ENCODE results near the gene AGFG2.
"Not testable (repeated sequence)": the region's sequence is repeated elsewhere in the genome, so short reads cannot be mapped to it uniquely, and the experiment has no call there.

Gene AGFG2

GRCh38 chr7:100539436-100540006 lies 518 bp downstream of the AGFG2 start:
- peak overlapping the region; percentile 75 to 89 for H3K4me3 ChIP-seq (ENCODE audit: insufficient read depth in 1 of 2, low read depth in 1 of 2, low read length in 2 of 2)
- no peaks in the 10 kb centered on the region for H3K9me3 ChIP-seq (ENCODE audit: control insufficient read depth, low read length)
- peak overlapping the region; percentile 82 for H2BK15ac ChIP-seq (ENCODE audit: low read depth, poor library complexity, severe bottlenecking)
- H2BK5ac ChIP-seq (ENCODE audit: low read depth, low read length, poor library complexity, severe bottlenecking): no peak overlapping the region
- DNase-seq: no peak
- H2AK5ac ChIP-seq (ENCODE audit: low read length, severe bottlenecking): no peak overlapping the region
- peak overlapping the region; percentile 45 to 81 for H3K4ac ChIP-seq (ENCODE audit: low read depth in 1 of 2, low read length in 2 of 2)
- H3K27ac ChIP-seq (ENCODE audit: low read length, poor library complexity, severe bottlenecking): no peak overlapping the region
- no peaks in the 10 kb centered on the region for H3K27me3 ChIP-seq (ENCODE audit: control insufficient read depth in 1 of 2, insufficient read depth in 1 of 2, low read length in 2 of 2)
- WGBS: 2% methylated on average over 39 of the region's 44 CpGs
- no peak overlapping the region for H2BK12ac ChIP-seq (ENCODE audit: low read length in 2 of 2)
- H3K4me1 ChIP-seq (ENCODE audit: control insufficient read depth, insufficient read depth, low read depth, low read length): peaks cover 10% of the 10 kb centered on the region
- H3K36me3 ChIP-seq (ENCODE audit: control insufficient read depth in 1 of 2, insufficient read depth in 2 of 2, low read depth in 1 of 2, low read length in 2 of 2): no peaks in the 10 kb centered on the region
- no peak overlapping the region for H2BK120ac ChIP-seq (ENCODE audit: low read depth, low read length)
- H4K91ac ChIP-seq (ENCODE audit: low read length): no peak overlapping the region
- H4K8ac ChIP-seq (ENCODE audit: low read length): peak overlapping the region; percentile 4
- peak overlapping the region in 1 of 2 experiments; percentile 89 for H3K23ac ChIP-seq (ENCODE audit: low read length in 2 of 2)
- peak overlapping the region; percentile 90 for H2AFZ ChIP-seq (ENCODE audit: low read depth, low read length)
- peaks cover 25% of the 10 kb centered on the region for H3K79me1 ChIP-seq (replicated peaks; ENCODE audit: low read length, poor library complexity, severe bottlenecking)
- H3K14ac ChIP-seq (ENCODE audit: low read length in 2 of 2): peak overlapping the region in 1 of 2 experiments; percentile 55
- H3K18ac ChIP-seq (ENCODE audit: low read depth in 1 of 2, low read length in 2 of 2): peak overlapping the region; percentile 33 to 89
- peak overlapping the region; percentile 100 for H3K4me2 ChIP-seq (ENCODE audit: low read length, poor library complexity, severe bottlenecking)
- peak overlapping the region; percentile 81 for H3K9ac ChIP-seq (ENCODE audit: low read length)

GRCh38 chr7:100540073-100540723 lies 1.2 kb downstream of the AGFG2 start:
- peaks cover 26% of the 10 kb centered on the region for H3K79me1 ChIP-seq (replicated peaks; ENCODE audit: low read length, poor library complexity, severe bottlenecking)
- no peaks in the 10 kb centered on the region for H3K27me3 ChIP-seq (ENCODE audit: control insufficient read depth in 1 of 2, insufficient read depth in 1 of 2, low read length in 2 of 2)
- H3K27ac ChIP-seq (ENCODE audit: low read length, poor library complexity, severe bottlenecking): no peak overlapping the region
- peak overlapping the region; percentile 100 for H3K4me2 ChIP-seq (ENCODE audit: low read length, poor library complexity, severe bottlenecking)
- H3K36me3 ChIP-seq (ENCODE audit: control insufficient read depth in 1 of 2, insufficient read depth in 2 of 2, low read depth in 1 of 2, low read length in 2 of 2): no peaks in the 10 kb centered on the region
- DNase-seq: no peak
- H2AFZ ChIP-seq (ENCODE audit: low read depth, low read length): no peak overlapping the region
- H2BK12ac ChIP-seq (ENCODE audit: low read length in 2 of 2): no peak overlapping the region
- peak overlapping the region; percentile 81 for H3K9ac ChIP-seq (ENCODE audit: low read length)
- WGBS: 48% methylated on average over 5 of the region's 6 CpGs
- H2AK5ac ChIP-seq (ENCODE audit: low read length, severe bottlenecking): no peak overlapping the region
- H2BK5ac ChIP-seq (ENCODE audit: low read depth, low read length, poor library complexity, severe bottlenecking): no peak overlapping the region
- peak overlapping the region; percentile 75 to 89 for H3K4me3 ChIP-seq (ENCODE audit: insufficient read depth in 1 of 2, low read depth in 1 of 2, low read length in 2 of 2)
- no peak overlapping the region for H2BK15ac ChIP-seq (ENCODE audit: low read depth, poor library complexity, severe bottlenecking)
- no peak overlapping the region for H3K18ac ChIP-seq (ENCODE audit: low read depth in 1 of 2, low read length in 2 of 2)
- peaks cover 10% of the 10 kb centered on the region for H3K4me1 ChIP-seq (ENCODE audit: control insufficient read depth, insufficient read depth, low read depth, low read length)
- no peak overlapping the region for H3K14ac ChIP-seq (ENCODE audit: low read length in 2 of 2)
- H3K4ac ChIP-seq (ENCODE audit: low read depth in 1 of 2, low read length in 2 of 2): no peak overlapping the region
- no peak overlapping the region for H2BK120ac ChIP-seq (ENCODE audit: low read depth, low read length)
- no peak overlapping the region for H3K23ac ChIP-seq (ENCODE audit: low read length in 2 of 2)
- no peak overlapping the region for H4K91ac ChIP-seq (ENCODE audit: low read length)
- H4K8ac ChIP-seq (ENCODE audit: low read length): no peak overlapping the region
- no peaks in the 10 kb centered on the region for H3K9me3 ChIP-seq (ENCODE audit: control insufficient read depth, low read length)

- H3K4me2 ChIP-seq (ENCODE audit: low read length, poor library complexity, severe bottlenecking); H3K23ac ChIP-seq (ENCODE audit: low read length in 2 of 2): not testable (repeated sequence)
- 68% methylated on average over 5 of the region's 7 CpGs for WGBS
These were observed 2.3 kb downstream of the AGFG2 start for GRCh38 chr7:100541309-100541708.

GRCh38 chr7:100543586-100543985 lies 4.6 kb downstream of the AGFG2 start:
- Histone ChIP-seq H2BK5ac (ENCODE audit: low read depth, low read length, poor library complexity, severe bottlenecking) (no peak overlapping the region), H3K4me1 (ENCODE audit: control insufficient read depth, insufficient read depth, low read depth, low read length) (peaks cover 15% of the 10 kb centered on the region), H2AFZ (ENCODE audit: low read depth, low read length) (no peak overlapping the region), H3K4ac (ENCODE audit: low read depth in 1 of 2, low read length in 2 of 2) (no peak overlapping the region), H3K27ac (ENCODE audit: low read length, poor library complexity, severe bottlenecking) (no peak overlapping the region), H3K79me1 (replicated peaks; ENCODE audit: low read length, poor library complexity, severe bottlenecking) (peaks cover 30% of the 10 kb centered on the region), H2AK5ac (ENCODE audit: low read length, severe bottlenecking) (no peak overlapping the region), H4K8ac (ENCODE audit: low read length) (no peak overlapping the region), H3K27me3 (ENCODE audit: control insufficient read depth in 1 of 2, insufficient read depth in 1 of 2, low read length in 2 of 2) (no peaks in the 10 kb centered on the region), H3K9ac (ENCODE audit: low read length) (no peak overlapping the region), H3K14ac (ENCODE audit: low read length in 2 of 2) (no peak overlapping the region), H4K91ac (ENCODE audit: low read length) (no peak overlapping the region), H3K9me3 (ENCODE audit: control insufficient read depth, low read length) (no peaks in the 10 kb centered on the region), H2BK12ac (ENCODE audit: low read length in 2 of 2) (no peak overlapping the region), H3K4me2 (ENCODE audit: low read length, poor library complexity, severe bottlenecking) (no peak overlapping the region), H3K4me3 (ENCODE audit: insufficient read depth in 1 of 2, low read depth in 1 of 2, low read length in 2 of 2) (no peak overlapping the region), H3K23ac (ENCODE audit: low read length in 2 of 2) (no peak overlapping the region), H3K18ac (ENCODE audit: low read depth in 1 of 2, low read length in 2 of 2) (no peak overlapping the region), H2BK120ac (ENCODE audit: low read depth, low read length) (no peak overlapping the region), H3K36me3 (ENCODE audit: control insufficient read depth in 1 of 2, insufficient read depth in 2 of 2, low read depth in 1 of 2, low read length in 2 of 2) (no peaks in the 10 kb centered on the region), H2BK15ac (ENCODE audit: low read depth, poor library complexity, severe bottlenecking) (no peak overlapping the region)
- DNase-seq: no peak
- WGBS: no CpG with 5 or more reads among the region's 1 CpG

More at GRCh38 chr7:100541309-100541708, 2.3 kb downstream of the AGFG2 start:
- not testable (repeated sequence) for H3K27me3 ChIP-seq (ENCODE audit: control insufficient read depth in 1 of 2, insufficient read depth in 1 of 2, low read length in 2 of 2); H3K4me3 ChIP-seq (ENCODE audit: insufficient read depth in 1 of 2, low read depth in 1 of 2, low read length in 2 of 2); H3K9ac ChIP-seq (ENCODE audit: low read length); H2BK120ac ChIP-seq (ENCODE audit: low read depth, low read length); H3K9me3 ChIP-seq (ENCODE audit: control insufficient read depth, low read length); H3K18ac ChIP-seq (ENCODE audit: low read depth in 1 of 2, low read length in 2 of 2); H2AK5ac ChIP-seq (ENCODE audit: low read length, severe bottlenecking); H4K8ac ChIP-seq (ENCODE audit: low read length); H3K14ac ChIP-seq (ENCODE audit: low read length in 2 of 2); H2BK15ac ChIP-seq (ENCODE audit: low read depth, poor library complexity, severe bottlenecking); H2BK5ac ChIP-seq (ENCODE audit: low read depth, low read length, poor library complexity, severe bottlenecking); H3K27ac ChIP-seq (ENCODE audit: low read length, poor library complexity, severe bottlenecking); H2BK12ac ChIP-seq (ENCODE audit: low read length in 2 of 2); H2AFZ ChIP-seq (ENCODE audit: low read depth, low read length); H3K4ac ChIP-seq (ENCODE audit: low read depth in 1 of 2, low read length in 2 of 2); H4K91ac ChIP-seq (ENCODE audit: low read length); H3K36me3 ChIP-seq (ENCODE audit: control insufficient read depth in 1 of 2, insufficient read depth in 2 of 2, low read depth in 1 of 2, low read length in 2 of 2); DNase-seq
- Histone ChIP-seq H3K79me1 (replicated peaks; ENCODE audit: low read length, poor library complexity, severe bottlenecking) (peaks cover 26% of the 10 kb centered on the region), H3K4me1 (ENCODE audit: control insufficient read depth, insufficient read depth, low read depth, low read length) (peaks cover 11% of the 10 kb centered on the region)
